ENCODE results near the gene IFI27L1. TPM values are rescaled to one million over a fixed set of nuclear protein-coding genes. Genes with fewer than 3 reads are reported as not detected.

Gene IFI27L1
- polyA plus RNA-seq, 1 donor from 2014 or later = 37.9 TPM

- no peaks in the 10 kb centered on the region for H3K9me3 ChIP-seq (ENCODE audit: low read length)
- H3K27ac ChIP-seq (ENCODE audit: low read length) = no peak overlapping the region
- no peaks in the 10 kb centered on the region for H3K36me3 ChIP-seq (ENCODE audit: insufficient read depth, low read length)
- no peaks in the 10 kb centered on the region for H3K9me2 ChIP-seq (ENCODE audit: insufficient read depth, low read length)
- no peaks in the 10 kb centered on the region for H3K27me3 ChIP-seq (ENCODE audit: insufficient read depth, low read depth, low read length)
- no peak overlapping the region for H2AFZ ChIP-seq (ENCODE audit: low read depth, low read length)
- no peaks in the 10 kb centered on the region for H3K79me2 ChIP-seq (replicated peaks; ENCODE audit: insufficient read depth, low read length)
- H3K4me3 ChIP-seq (ENCODE audit: low read length) = no peak overlapping the region
- TF ChIP-seq TAF1 (IDR thresholded peaks at IDR 0.05; ENCODE audit: low read depth) (no peak), EP300 (conservative IDR thresholded peaks at IDR 0.05; ENCODE audit: poor library complexity, severe bottlenecking) (no peak), EZH2 (IDR thresholded peaks at IDR 0.05; ENCODE audit: borderline replicate concordance, insufficient read depth, low read length, poor library complexity, severe bottlenecking) (no peak), REST (IDR thresholded peaks at IDR 0.05; ENCODE audit: borderline replicate concordance) (no peak), CTCF (IDR thresholded peaks at IDR 0.05; ENCODE audit: poor library complexity, severe bottlenecking) (no peak), MXI1 (conservative IDR thresholded peaks at IDR 0.05; ENCODE audit: poor library complexity, severe bottlenecking) (no peak), RAD21 (conservative IDR thresholded peaks at IDR 0.05) (no peak), POLR2AphosphoS5 (IDR thresholded peaks at IDR 0.05) (no peak), SMC3 (conservative IDR thresholded peaks at IDR 0.05; ENCODE audit: poor library complexity) (no peak)
- H3K9ac ChIP-seq (ENCODE audit: low read length) = no peak overlapping the region
- H4K20me1 ChIP-seq (ENCODE audit: insufficient read depth) = no peaks in the 10 kb centered on the region
- no peak overlapping the region for H3K4me2 ChIP-seq (ENCODE audit: low read length)
- H3F3A ChIP-seq (ENCODE audit: insufficient read depth, low read length, poor library complexity, severe bottlenecking) = no peaks in the 10 kb centered on the region
These were observed 42.8 kb downstream of the IFI27L1 start for GRCh38 chr14:94123868-94124267.

GRCh38 chr14:94124582-94125377, 43.7 kb downstream of the IFI27L1 start:
- Histone ChIP-seq H3K27me3 (ENCODE audit: insufficient read depth, low read depth, low read length) (no peaks in the 10 kb centered on the region), H3K9me3 (ENCODE audit: low read length) (no peaks in the 10 kb centered on the region), H4K20me1 (ENCODE audit: insufficient read depth) (no peaks in the 10 kb centered on the region), H3F3A (ENCODE audit: insufficient read depth, low read length, poor library complexity, severe bottlenecking) (no peaks in the 10 kb centered on the region), H3K79me2 (replicated peaks; ENCODE audit: insufficient read depth, low read length) (no peaks in the 10 kb centered on the region), H3K4me2 (ENCODE audit: low read length) (no peak overlapping the region), H3K4me3 (ENCODE audit: low read length) (no peak overlapping the region), H3K9ac (ENCODE audit: low read length) (no peak overlapping the region), H3K27ac (ENCODE audit: low read length) (no peak overlapping the region), H3K36me3 (ENCODE audit: insufficient read depth, low read length) (no peaks in the 10 kb centered on the region), H3K9me2 (ENCODE audit: insufficient read depth, low read length) (no peaks in the 10 kb centered on the region), H2AFZ (ENCODE audit: low read depth, low read length) (no peak overlapping the region)
- no peak for TF ChIP-seq EZH2 (IDR thresholded peaks at IDR 0.05; ENCODE audit: borderline replicate concordance, insufficient read depth, low read length, poor library complexity, severe bottlenecking)
- no peak for TF ChIP-seq TAF1 (IDR thresholded peaks at IDR 0.05; ENCODE audit: low read depth)
- no peak for TF ChIP-seq MXI1 (conservative IDR thresholded peaks at IDR 0.05; ENCODE audit: poor library complexity, severe bottlenecking)
- no peak for TF ChIP-seq EP300 (conservative IDR thresholded peaks at IDR 0.05; ENCODE audit: poor library complexity, severe bottlenecking)
- no peak for TF ChIP-seq RAD21 (conservative IDR thresholded peaks at IDR 0.05)
- no peak for TF ChIP-seq CTCF (IDR thresholded peaks at IDR 0.05; ENCODE audit: poor library complexity, severe bottlenecking)
- TF ChIP-seq SMC3 (conservative IDR thresholded peaks at IDR 0.05; ENCODE audit: poor library complexity) = no peak
- no peak for TF ChIP-seq POLR2AphosphoS5 (IDR thresholded peaks at IDR 0.05)
- TF ChIP-seq REST (IDR thresholded peaks at IDR 0.05; ENCODE audit: borderline replicate concordance) = no peak

Measured in neural cell (in vitro differentiated cells).